Ovary (tissue), 9 donors: Measurements from ENCODE around the gene ZBTB18. TPM values are rescaled to one million over a fixed set of nuclear protein-coding genes. Genes with fewer than 3 reads are reported as not detected.

Experiments
- DNase-seq, 5 donors: peaks; one replicate each; pipeline ENCODE4 v3.0.0-alpha.2; 2019 to 2020
- H3K27ac ChIP-seq, 2 donors: fragments of 200-600 bp; one replicate each; pipeline versions ENCODE4 v1.5.1 to v1.8.0; 2019 to 2022
- H3K27me3 ChIP-seq: fragments of 200-600 bp; one replicate; pipeline ENCODE4 v1.8.0; 2022
- H3K36me3 ChIP-seq: fragments of 200-600 bp; sonication (generic); one replicate; pipeline ENCODE4 v1.5.1; 2019
- H3K4me1 ChIP-seq: one replicate; pipeline ENCODE4 v1.8.1; 2013; ENCODE audit warnings: mild to moderate bottlenecking, moderate library complexity; ENCODE audit not compliant: insufficient read depth
- H3K4me3 ChIP-seq: fragments of 200-600 bp; sonication (generic); one replicate; pipeline ENCODE4 v1.5.1; 2017
- H3K9me3 ChIP-seq, 2 donors: fragments of 200-600 bp in 1 of 2; sonication (generic) in 1 of 2; one replicate each; pipeline versions ENCODE4 v1.5.1 to v1.8.1; 2013 to 2019; ENCODE audit warnings: mild to moderate bottlenecking in 1 of 2, moderate library complexity in 1 of 2
- EP300 ChIP-seq: sonication (generic); formaldehyde crosslinking; IDR thresholded peaks from one replicate; pipeline ENCODE4 v1.6.1; 2017; ENCODE audit warnings: antibody characterized with exemption
- POLR2A ChIP-seq: fragments of 450-650 bp; IDR thresholded peaks from one replicate; pipeline ENCODE4 v1.6.1; 2017; ENCODE audit warnings: antibody characterized with exemption, mild to moderate bottlenecking, moderate library complexity
- WGBS, 3 donors: extraction: QIAGEN DNeasy Blood & Tissue Kit in 1 of 3; methylation state at CpG; one replicate each; pipeline versions ENCODE4 v1.1.5 to v1.1.7; 2013 to 2017; 5-methylcytosine and 5-hydroxymethylcytosine counted together
- intact Hi-C, 4 donors: fragments of 100-400 bp; cut with DNase I; formaldehyde crosslinking; loops; one replicate each; pipeline versions ENCODE4 v1.11.0 to v1.15.1; 2022 to 2023
- polyA plus RNA-seq, 2 donors: library from polyadenylated mRNA; stranded (reverse); fragments of 200-250 nt in 1 of 2; fragments of 350-450 nt in 1 of 2; fragmentation: Illumina TruSeq in 1 of 2; extraction: RNeasy Lipid Tissue Mini Kit (QIAGEN cat#74804) in 1 of 2; gene quantifications; one replicate each; pipeline ENCODE4 v1.2.3, GENCODE V29; 2013 to 2014
- total RNA-seq, 7 donors: library from RNA; depleted of rRNA in 2 of 7; stranded (reverse); fragments of >200 nt in 2 of 7; fragmentation: NEBNext Ultra II Directional in 3 of 7; extraction: Animal tissue kit (Norgen Biotek cat#: 25700) in 3 of 7; gene quantifications; one replicate each; pipeline versions ENCODE4 v1.1.0 to v1.2.4, GENCODE V29; 2016 to 2023
- TF ChIP-seq, protein P1 (sequence below), 3 donors: fragments of 450-650 bp in 2 of 3; fragments of 200-600 bp in 1 of 3; IDR thresholded peaks; one replicate each; pipeline versions ENCODE4 v1.5.1 to v1.8.0; 2016 to 2022; ENCODE audit warnings: antibody characterized with exemption in 3 of 3, mild to moderate bottlenecking in 1 of 3
- donor health status: DM: no; HTN: no; CAD: no; lungs with moderate emphysema.
- donor health status: DM: no; HTN: no; CAD: no.
- donor health status: Bipolar disorder and iron deficiency.
- donor health status: DM: yes; HTN: yes; CAD: no.
- donor health status: DM: no; HTN: no; CAD: no.
- donor health status: DM: yes; HTN: yes; CAD: no.

Gene ZBTB18
- total and polyA plus RNA-seq, 9 donors = 6.7 to 14.0 (median 10.1) TPM

DNA sequence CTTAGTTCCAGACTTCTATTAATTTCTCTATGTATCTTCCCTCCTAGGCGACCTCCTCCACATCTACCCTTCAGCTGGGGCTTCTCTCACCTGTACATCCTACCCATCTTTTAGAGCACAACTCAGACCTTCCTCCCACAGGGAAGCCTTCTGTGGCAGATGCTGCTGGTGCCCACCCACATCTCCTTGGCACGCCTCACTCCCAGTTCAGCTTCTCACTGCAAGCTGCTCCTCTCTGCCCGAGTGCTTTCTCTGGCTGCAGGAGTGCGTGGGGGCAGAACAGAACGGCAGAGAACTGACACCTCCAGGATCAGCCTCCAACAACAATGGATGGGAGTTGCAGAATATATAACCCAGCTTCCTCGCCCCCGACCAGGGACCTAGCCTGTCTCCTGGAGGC lies 36.5 kb downstream of the ZBTB18 start:
- intact Hi-C loops = no loop called here
- TF ChIP-seq POLR2A (no peak), EP300 (no peak)
- TF ChIP-seq, protein P1, sequence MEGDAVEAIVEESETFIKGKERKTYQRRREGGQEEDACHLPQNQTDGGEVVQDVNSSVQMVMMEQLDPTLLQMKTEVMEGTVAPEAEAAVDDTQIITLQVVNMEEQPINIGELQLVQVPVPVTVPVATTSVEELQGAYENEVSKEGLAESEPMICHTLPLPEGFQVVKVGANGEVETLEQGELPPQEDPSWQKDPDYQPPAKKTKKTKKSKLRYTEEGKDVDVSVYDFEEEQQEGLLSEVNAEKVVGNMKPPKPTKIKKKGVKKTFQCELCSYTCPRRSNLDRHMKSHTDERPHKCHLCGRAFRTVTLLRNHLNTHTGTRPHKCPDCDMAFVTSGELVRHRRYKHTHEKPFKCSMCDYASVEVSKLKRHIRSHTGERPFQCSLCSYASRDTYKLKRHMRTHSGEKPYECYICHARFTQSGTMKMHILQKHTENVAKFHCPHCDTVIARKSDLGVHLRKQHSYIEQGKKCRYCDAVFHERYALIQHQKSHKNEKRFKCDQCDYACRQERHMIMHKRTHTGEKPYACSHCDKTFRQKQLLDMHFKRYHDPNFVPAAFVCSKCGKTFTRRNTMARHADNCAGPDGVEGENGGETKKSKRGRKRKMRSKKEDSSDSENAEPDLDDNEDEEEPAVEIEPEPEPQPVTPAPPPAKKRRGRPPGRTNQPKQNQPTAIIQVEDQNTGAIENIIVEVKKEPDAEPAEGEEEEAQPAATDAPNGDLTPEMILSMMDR (IDR thresholded peaks at IDR 0.05) = no peak
- H3K27me3 ChIP-seq = no peaks in the 10 kb centered on the region
- no peaks in the 10 kb centered on the region for H3K4me1 ChIP-seq
- no peak overlapping the region for H3K27ac ChIP-seq
- no peaks in the 10 kb centered on the region for H3K36me3 ChIP-seq
- H3K9me3 ChIP-seq = no peaks in the 10 kb centered on the region
- 26 to 35% (median 31%) methylated on average over 7 of the region's 7 CpGs for WGBS, 3 donors
- no peak for DNase-seq
- no peak overlapping the region for H3K4me3 ChIP-seq

DNA sequence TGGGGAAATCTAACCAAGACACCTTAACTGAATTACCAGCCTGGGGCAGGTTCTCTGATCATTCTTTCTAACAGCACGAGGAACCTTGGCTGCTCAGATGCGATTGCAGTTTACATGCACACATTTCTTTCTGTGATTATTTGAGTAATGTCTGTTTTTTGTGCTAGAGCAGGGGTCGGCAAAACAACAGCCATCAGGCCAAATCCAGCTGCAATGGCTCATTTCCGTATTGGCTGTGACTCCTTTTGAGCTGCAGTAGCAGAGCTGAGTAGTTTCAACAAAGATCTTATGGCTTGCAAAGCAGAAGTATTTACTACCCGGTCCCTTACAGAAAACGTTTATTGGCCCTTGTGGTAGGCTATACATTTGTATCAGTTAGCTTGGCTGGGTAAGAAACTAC lies 37.1 kb downstream of the ZBTB18 start:
- Histone ChIP-seq H3K4me3 (no peak overlapping the region), H3K4me1 (no peaks in the 10 kb centered on the region), H3K27ac (no peak overlapping the region), H3K27me3 (no peaks in the 10 kb centered on the region), H3K9me3 (no peaks in the 10 kb centered on the region), H3K36me3 (no peaks in the 10 kb centered on the region)
- intact Hi-C loops = no loop called here
- no peak for DNase-seq
- TF ChIP-seq, protein P1 (IDR thresholded peaks at IDR 0.05) = no peak
- TF ChIP-seq POLR2A = no peak
- TF ChIP-seq EP300 = no peak
- 21 to 32% (median 21%) methylated on average over 6 of the region's 6 CpGs for WGBS, 3 donors

DNA sequence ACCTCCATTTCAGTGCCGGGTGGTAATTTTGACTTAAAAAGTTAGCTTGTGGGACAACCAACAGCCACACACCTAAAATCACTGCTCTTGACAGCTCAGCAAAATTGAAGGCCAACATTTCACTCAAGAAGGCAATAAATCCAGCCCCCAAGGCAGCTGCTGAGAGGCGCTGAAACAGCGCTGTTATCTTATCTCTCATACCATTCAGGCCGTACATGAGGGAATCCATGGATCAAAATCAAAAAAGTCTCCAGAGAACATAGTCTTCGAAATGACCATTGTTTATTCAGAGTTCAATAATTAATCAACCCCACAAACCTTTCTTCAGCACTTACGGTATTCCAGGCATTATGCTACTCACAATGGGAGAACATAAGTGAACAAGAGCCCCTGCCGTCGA lies 38.5 kb downstream of the ZBTB18 start:
- no peak overlapping the region for H3K27ac ChIP-seq
- H3K4me3 ChIP-seq = no peak overlapping the region
- intact Hi-C loops = no loop called here
- no peak for DNase-seq
- 59 to 63% (median 59%) methylated on average over 8 of the region's 8 CpGs for WGBS, 3 donors
- TF ChIP-seq, protein P1 (IDR thresholded peaks at IDR 0.05) = no peak
- no peak for TF ChIP-seq POLR2A
- no peak for TF ChIP-seq EP300
- H3K27me3 ChIP-seq = no peaks in the 10 kb centered on the region
- no peaks in the 10 kb centered on the region for H3K4me1 ChIP-seq
- no peaks in the 10 kb centered on the region for H3K9me3 ChIP-seq
- H3K36me3 ChIP-seq = no peaks in the 10 kb centered on the region

DNA sequence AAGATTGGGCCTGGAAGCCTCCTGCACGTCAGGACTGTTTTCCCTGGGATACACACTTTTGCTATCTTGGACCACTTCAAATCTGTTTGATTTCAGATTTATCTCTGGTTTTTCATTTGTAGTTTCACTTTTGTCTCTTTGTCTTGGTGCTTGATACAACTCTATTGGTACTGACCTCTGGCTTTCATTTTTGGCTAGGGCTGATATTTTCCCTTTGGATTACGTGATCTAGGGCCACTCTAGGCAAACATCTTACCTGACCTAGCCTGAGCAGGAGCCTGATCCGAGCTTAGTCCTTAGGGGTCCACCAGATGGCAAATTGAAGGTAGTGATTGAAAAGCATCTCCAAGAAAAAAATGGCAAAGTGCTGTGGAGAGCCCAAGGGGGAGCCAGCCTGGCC lies 39.6 kb downstream of the ZBTB18 start:
- whole genome bisulfite sequencing, 3 donors = 50 to 73% (median 59%) methylated on average over 3 of the region's 3 CpGs
- TF ChIP-seq, protein P1 (IDR thresholded peaks at IDR 0.05) = no peak
- TF ChIP-seq EP300 = no peak
- TF ChIP-seq POLR2A = no peak
- Histone ChIP-seq H3K4me1 (no peaks in the 10 kb centered on the region), H3K27me3 (no peaks in the 10 kb centered on the region), H3K4me3 (no peak overlapping the region), H3K36me3 (no peaks in the 10 kb centered on the region), H3K27ac (no peak overlapping the region), H3K9me3 (no peaks in the 10 kb centered on the region)
- intact Hi-C loops = no loop called here
- no peak for DNase-seq
